CD4-positive, alpha-beta T cell (primary cell): ENCODE measurements around the gene CCDC102B. TPM values are rescaled to one million over a fixed set of nuclear protein-coding genes. Genes with fewer than 3 reads are reported as not detected.

Source experiments
- ATAC-seq: fragments of 200-7000 bp; cut with Tn5 transposase; one replicate; pipeline ENCODE4 v1.10.0; 2022; ENCODE audit warnings: mild to moderate bottlenecking; ENCODE audit not compliant: poor library complexity
- CTCF ChIA-PET: fragments of 350-600 bp; sonication (Branson Sonifier 250); formaldehyde crosslinking; loops from one replicate; lab custom pipeline; 2021; ENCODE audit warnings: antibody characterized with exemption, inconsistent platforms; lab: Charles Lee
- POLR2A ChIA-PET: fragments of 350-600 bp; sonication (Branson Sonifier 250); formaldehyde crosslinking; loops from one replicate; lab custom pipeline; 2021; ENCODE audit warnings: antibody characterized with exemption, inconsistent platforms; lab: Charles Lee
- DNase-seq, 14 experiments: peaks; one replicate each; pipeline ENCODE4 v3.0.0-alpha.2; 2013 to 2020; ENCODE audit warnings: mixed read lengths in 2 of 14
- H3K27ac ChIP-seq, 2 donors: one replicate each; pipeline versions ENCODE4 v1.5.1 to v1.7.0; 2013; ENCODE audit warnings: low read length in 2 of 2, low read depth in 1 of 2, mild to moderate bottlenecking in 1 of 2
- H3K27me3 ChIP-seq, 2 experiments: 1 replicate in 1 of 2; 2 replicates in 1 of 2; pipeline versions ENCODE4 v1.6.1 to v1.7.0; 2013; ENCODE audit warnings: low read length in 2 of 2, control low read depth in 1 of 2, mild to moderate bottlenecking in 1 of 2, moderate library complexity in 1 of 2; ENCODE audit not compliant: insufficient read depth in 2 of 2, control insufficient read depth in 1 of 2
- H3K36me3 ChIP-seq: one replicate; pipeline ENCODE4 v1.6.1; 2013; ENCODE audit warnings: low read length, control low read depth; ENCODE audit not compliant: insufficient read depth
- H3K4me1 ChIP-seq: one replicate; pipeline ENCODE4 v1.6.1; 2013; ENCODE audit warnings: low read length, control low read depth; ENCODE audit not compliant: insufficient read depth
- H3K4me3 ChIP-seq: one replicate; pipeline ENCODE4 v1.5.1; 2013; ENCODE audit warnings: mild to moderate bottlenecking, low read length, moderate library complexity
- H3K9me3 ChIP-seq, 2 experiments: 1 replicate in 1 of 2; 2 replicates in 1 of 2; pipeline versions ENCODE4 v1.6.1 to v1.7.0; 2013; ENCODE audit warnings: low read length in 2 of 2, mild to moderate bottlenecking in 2 of 2, control low read depth in 1 of 2, moderate library complexity in 1 of 2; ENCODE audit not compliant: control insufficient read depth in 1 of 2, insufficient read depth in 1 of 2
- H3K27ac Mint-ChIP-seq: one replicate; pipeline ENCODE4 v1.8.0; 2020; ENCODE audit warnings: mixed read lengths
- H3K27me3 Mint-ChIP-seq: one replicate; pipeline ENCODE4 v1.8.0; 2021; ENCODE audit warnings: mixed read lengths
- H3K36me3 Mint-ChIP-seq: one replicate; pipeline ENCODE4 v1.8.0; 2021; ENCODE audit warnings: low read depth, mixed read lengths
- H3K4me1 Mint-ChIP-seq: one replicate; pipeline ENCODE4 v1.8.0; 2021; ENCODE audit warnings: low read depth, mixed read lengths
- H3K4me3 Mint-ChIP-seq: one replicate; pipeline ENCODE4 v1.8.0; 2020; ENCODE audit warnings: mild to moderate bottlenecking, mixed read lengths
- H3K9me3 Mint-ChIP-seq: one replicate; pipeline ENCODE4 v1.8.0; 2020; ENCODE audit warnings: mixed read lengths
- intact Hi-C, 2 experiments: fragments of 100-400 bp; cut with DNase I in 1 of 2; cut with micrococcal nuclease in 1 of 2; formaldehyde crosslinking; loops; one replicate each; pipeline versions ENCODE4 v1.15.1 to v1.9.0; 2023 to 2025; cut with DNase I, micrococcal nuclease
- total RNA-seq, 174 experiments: library from RNA in 2 of 174; stranded (reverse) in 2 of 174; gene quantifications; one replicate each; pipeline ENCODE4 v1.2.3 and lab custom pipeline; 2021 to 2026
- TF ChIP-seq, protein P1 (sequence below): fragments of 200-600 bp; IDR thresholded peaks from one replicate; pipeline ENCODE4 v1.8.0; 2022; ENCODE audit warnings: antibody characterized with exemption, mild to moderate bottlenecking

CCDC102B gene
- total RNA-seq, 2 experiments from 2014 or later = 2.6 to 3.0 TPM

DNA sequence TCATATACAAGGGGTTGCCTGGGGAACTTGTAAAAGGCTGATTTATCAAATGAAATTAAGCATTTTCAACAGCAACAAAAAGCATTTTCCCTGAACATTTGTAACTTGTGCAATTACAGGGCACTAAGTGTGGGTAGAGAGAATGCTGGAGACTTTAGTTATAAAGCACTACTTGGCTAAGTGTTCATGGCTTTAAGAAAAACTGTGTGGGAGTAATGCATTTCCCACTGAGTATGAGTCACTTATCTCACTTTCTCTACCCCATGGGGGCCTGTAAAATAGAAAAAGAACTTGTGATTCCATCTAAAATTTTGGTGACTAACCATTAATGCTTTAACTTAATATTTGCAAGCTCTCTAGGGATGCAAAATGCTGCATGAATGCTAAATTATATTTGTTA is 193.4 kb downstream of the CCDC102B start:
- Mint-ChIP-seq H3K27ac (no peak overlapping the region), H3K9me3 (peaks cover 13% of the 10 kb centered on the region), H3K4me3 (no peak overlapping the region), H3K36me3 (no peaks in the 10 kb centered on the region), H3K4me1 (no peaks in the 10 kb centered on the region), H3K27me3 (no peaks in the 10 kb centered on the region)
- Histone ChIP-seq H3K4me1 (no peaks in the 10 kb centered on the region), H3K9me3 (peaks cover 0 to 8% of the 10 kb centered on the region in 2 experiments), H3K4me3 (no peak overlapping the region), H3K27ac (no peak overlapping the region), H3K27me3 (no peaks in the 10 kb centered on the region), H3K36me3 (no peaks in the 10 kb centered on the region)
- no peak for ATAC-seq
- intact Hi-C loops = no loop called here
- DNase-seq = no peak
- TF ChIP-seq, protein P1, sequence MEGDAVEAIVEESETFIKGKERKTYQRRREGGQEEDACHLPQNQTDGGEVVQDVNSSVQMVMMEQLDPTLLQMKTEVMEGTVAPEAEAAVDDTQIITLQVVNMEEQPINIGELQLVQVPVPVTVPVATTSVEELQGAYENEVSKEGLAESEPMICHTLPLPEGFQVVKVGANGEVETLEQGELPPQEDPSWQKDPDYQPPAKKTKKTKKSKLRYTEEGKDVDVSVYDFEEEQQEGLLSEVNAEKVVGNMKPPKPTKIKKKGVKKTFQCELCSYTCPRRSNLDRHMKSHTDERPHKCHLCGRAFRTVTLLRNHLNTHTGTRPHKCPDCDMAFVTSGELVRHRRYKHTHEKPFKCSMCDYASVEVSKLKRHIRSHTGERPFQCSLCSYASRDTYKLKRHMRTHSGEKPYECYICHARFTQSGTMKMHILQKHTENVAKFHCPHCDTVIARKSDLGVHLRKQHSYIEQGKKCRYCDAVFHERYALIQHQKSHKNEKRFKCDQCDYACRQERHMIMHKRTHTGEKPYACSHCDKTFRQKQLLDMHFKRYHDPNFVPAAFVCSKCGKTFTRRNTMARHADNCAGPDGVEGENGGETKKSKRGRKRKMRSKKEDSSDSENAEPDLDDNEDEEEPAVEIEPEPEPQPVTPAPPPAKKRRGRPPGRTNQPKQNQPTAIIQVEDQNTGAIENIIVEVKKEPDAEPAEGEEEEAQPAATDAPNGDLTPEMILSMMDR = no peak
- POLR2A ChIA-PET = no interaction called here
- CTCF ChIA-PET = no interaction called here

DNA sequence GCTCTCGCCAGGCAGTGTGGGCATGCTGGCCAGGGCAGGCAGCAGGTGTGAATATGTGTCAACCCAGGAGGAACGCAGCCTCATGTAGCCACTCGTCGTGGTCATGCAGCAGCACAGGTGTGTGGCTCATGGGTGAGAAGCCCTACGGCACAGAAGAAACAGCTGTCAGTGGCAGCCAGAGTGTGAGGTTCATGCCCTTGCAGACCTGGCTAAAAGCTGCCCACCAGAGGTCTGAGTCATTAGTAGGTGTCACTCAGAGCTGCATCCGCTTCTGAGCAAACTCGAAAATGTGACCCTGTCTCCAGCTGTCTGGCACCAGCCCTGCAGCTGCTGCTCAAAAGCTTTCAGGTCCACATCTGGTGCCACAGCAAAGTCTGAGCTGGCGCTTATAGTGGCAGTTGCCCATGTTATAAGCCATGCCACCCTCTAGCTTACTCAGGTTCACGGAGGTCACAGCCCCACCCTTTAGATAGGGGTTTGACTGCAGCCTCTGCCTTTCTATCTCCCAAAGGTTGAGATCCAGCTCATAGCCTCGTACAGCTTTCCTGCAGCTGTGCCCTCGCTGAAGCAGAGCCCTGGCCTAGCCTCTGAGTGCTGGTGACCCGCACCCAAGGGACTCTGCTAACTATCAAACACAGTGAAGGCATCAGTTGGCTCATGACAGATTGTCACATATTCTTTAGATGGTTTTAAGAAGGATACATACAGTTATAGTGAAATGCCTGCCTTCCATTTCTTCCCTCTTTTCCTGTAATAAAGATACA is 195.0 kb downstream of the CCDC102B start:
- no peak overlapping the region for H3K4me3 ChIP-seq
- H3K36me3 Mint-ChIP-seq = no peaks in the 10 kb centered on the region
- H3K4me1 ChIP-seq = no peaks in the 10 kb centered on the region
- TF ChIP-seq, protein P1 = no peak
- H3K9me3 ChIP-seq = peaks cover 0 to 8% of the 10 kb centered on the region in 2 experiments
- intact Hi-C loops = no loop called here
- H3K27me3 ChIP-seq = no peaks in the 10 kb centered on the region
- POLR2A ChIA-PET = no interaction called here
- no peaks in the 10 kb centered on the region for H3K36me3 ChIP-seq
- H3K27ac ChIP-seq = no peak overlapping the region
- H3K4me1 Mint-ChIP-seq = no peaks in the 10 kb centered on the region
- no peak overlapping the region for H3K27ac Mint-ChIP-seq
- ATAC-seq (no peak), DNase-seq (peak in 1 of 14 experiments; percentile 7)
- H3K9me3 Mint-ChIP-seq = peaks cover 5% of the 10 kb centered on the region
- CTCF ChIA-PET = interaction anchor here (0.6 kb wide), 1 partner anchor 186 kb away, joined by 3 read pairs; no protein-coding TSS in a partner anchor
- no peak overlapping the region for H3K4me3 Mint-ChIP-seq
- no peaks in the 10 kb centered on the region for H3K27me3 Mint-ChIP-seq

DNA sequence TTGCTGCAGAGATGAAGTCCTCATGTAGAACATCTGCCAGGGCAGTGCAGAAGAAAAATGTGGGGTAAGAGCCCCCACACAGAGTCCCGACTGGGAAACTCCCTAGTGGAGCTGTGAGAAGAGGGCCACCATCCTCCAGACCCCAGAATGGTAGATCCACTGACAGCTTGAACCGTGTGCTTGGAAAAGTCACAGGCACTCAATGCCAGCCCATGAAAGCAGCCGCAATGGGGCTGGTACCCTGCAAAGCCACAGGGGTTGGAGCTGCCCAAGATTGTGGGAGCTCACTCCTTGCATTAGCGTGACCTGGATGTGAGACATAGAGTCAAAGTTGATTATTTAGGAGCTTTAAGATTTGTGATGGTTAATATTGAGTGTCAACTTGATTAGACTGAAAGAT is 197.8 kb downstream of the CCDC102B start:
- H3K36me3 Mint-ChIP-seq = no peaks in the 10 kb centered on the region
- H3K9me3 ChIP-seq = peaks cover 0 to 8% of the 10 kb centered on the region in 2 experiments
- no peaks in the 10 kb centered on the region for H3K9me3 Mint-ChIP-seq
- H3K4me3 Mint-ChIP-seq = no peak overlapping the region
- no peaks in the 10 kb centered on the region for H3K27me3 Mint-ChIP-seq
- H3K4me1 Mint-ChIP-seq = no peaks in the 10 kb centered on the region
- ChIA-PET POLR2A (no interaction called here), CTCF (interaction anchor here (0.7 kb wide), 1 partner anchor 14 kb away, joined by 3 read pairs; no protein-coding TSS in a partner anchor)
- intact Hi-C loops = no loop called here
- no peak overlapping the region for H3K27ac ChIP-seq
- no peak for DNase-seq
- no peaks in the 10 kb centered on the region for H3K36me3 ChIP-seq
- no peaks in the 10 kb centered on the region for H3K27me3 ChIP-seq
- no peaks in the 10 kb centered on the region for H3K4me1 ChIP-seq
- H3K4me3 ChIP-seq = no peak overlapping the region
- no peak for ATAC-seq
- no peak overlapping the region for H3K27ac Mint-ChIP-seq
- TF ChIP-seq, protein P1 = no peak
